HG03442 (cell line): ENCODE measurements around the gene VPREB3.
A peak's percentile ranks its signal among the peaks of the same experiment; 100 is the strongest.
"Not testable (repeated sequence)": the region's sequence is repeated elsewhere in the genome, so short reads cannot be mapped to it uniquely, and the experiment has no call there.

ENCODE experiments used
- ATAC-seq: cut with Tn5 transposase; IDR thresholded peaks from one replicate; pipeline ENCODE4 v1.9.1; 2021; ENCODE audit warnings: mild to moderate bottlenecking, moderate library complexity; ENCODE audit not compliant: unreplicated experiment

VPREB3 gene

GRCh38 chr22:23744485-23744884, 9.7 kb downstream of the VPREB3 start:
- ATAC-seq: no peak

- no peak for ATAC-seq
Measured at GRCh38 chr22:23744001-23744400, 10.2 kb downstream of the VPREB3 start.

- ATAC-seq: no peak
Measured at GRCh38 chr22:23743303-23743705, 10.9 kb downstream of the VPREB3 start.

GRCh38 chr22:23742505-23743264, 11.5 kb downstream of the VPREB3 start:
- no peak for ATAC-seq

GRCh38 chr22:23737696-23738095, 16.5 kb downstream of the VPREB3 start:
- ATAC-seq: no peak

- ATAC-seq: not testable (repeated sequence)
Measured at GRCh38 chr22:23728108-23728507, 26.1 kb downstream of the VPREB3 start.

GRCh38 chr22:23722724-23723123, 31.5 kb downstream of the VPREB3 start:
- ATAC-seq: no peak

- no peak for ATAC-seq
Measured at GRCh38 chr22:23722160-23722559, 32.1 kb downstream of the VPREB3 start.

GRCh38 chr22:23720855-23721254, 33.4 kb downstream of the VPREB3 start:
- no peak for ATAC-seq

GRCh38 chr22:23718371-23719165, 35.7 kb downstream of the VPREB3 start:
- no peak for ATAC-seq

GRCh38 chr22:23716811-23717801, 37.1 kb downstream of the VPREB3 start:
- peak; percentile 75 for ATAC-seq

GRCh38 chr22:23715806-23716375, 38.3 kb downstream of the VPREB3 start:
- ATAC-seq: no peak

GRCh38 chr22:23714596-23715578, 39.3 kb downstream of the VPREB3 start:
- ATAC-seq: no peak

- no peak for ATAC-seq
Measured at GRCh38 chr22:23713696-23714595, 40.3 kb downstream of the VPREB3 start.

- ATAC-seq: no peak
Measured at GRCh38 chr22:23712256-23712655, 42.0 kb downstream of the VPREB3 start.

- ATAC-seq: no peak
Measured at GRCh38 chr22:23709107-23709506, 45.1 kb downstream of the VPREB3 start.

- ATAC-seq: no peak
Measured at GRCh38 chr22:23708270-23708669, 46.0 kb downstream of the VPREB3 start.

GRCh38 chr22:23705358-23705757, 48.9 kb downstream of the VPREB3 start:
- no peak for ATAC-seq
